GM18951 (cell line): ENCODE data around the gene CFDP1.
"Not testable (repeated sequence)": the region's sequence is repeated elsewhere in the genome, so short reads cannot be mapped to it uniquely, and the experiment has no call there.

Experiments used
- POLR2A ChIP-seq: IDR thresholded peaks from 4 replicates; pipeline ENCODE4 v1.6.1; 2011; ENCODE audit warnings: mild to moderate bottlenecking; ENCODE audit not compliant: insufficient read length, insufficient read depth; ENCODE audit errors: extremely low read depth
- in situ Hi-C: fragments of 300-500 bp; cut with MboI; formaldehyde crosslinking; loops from one replicate; pipeline ENCODE4 v1.12.0; 2022; ENCODE audit warnings: low sequenced_read_pairs, mixed read lengths, inconsistent platforms; ENCODE audit not compliant: unreplicated experiment

CFDP1 gene

GRCh38 chr16:75466760-75467159 lies 33.5 kb upstream of the CFDP1 start:
- TF ChIP-seq POLR2A = no peak
- in situ Hi-C loops = no loop called here

DNA sequence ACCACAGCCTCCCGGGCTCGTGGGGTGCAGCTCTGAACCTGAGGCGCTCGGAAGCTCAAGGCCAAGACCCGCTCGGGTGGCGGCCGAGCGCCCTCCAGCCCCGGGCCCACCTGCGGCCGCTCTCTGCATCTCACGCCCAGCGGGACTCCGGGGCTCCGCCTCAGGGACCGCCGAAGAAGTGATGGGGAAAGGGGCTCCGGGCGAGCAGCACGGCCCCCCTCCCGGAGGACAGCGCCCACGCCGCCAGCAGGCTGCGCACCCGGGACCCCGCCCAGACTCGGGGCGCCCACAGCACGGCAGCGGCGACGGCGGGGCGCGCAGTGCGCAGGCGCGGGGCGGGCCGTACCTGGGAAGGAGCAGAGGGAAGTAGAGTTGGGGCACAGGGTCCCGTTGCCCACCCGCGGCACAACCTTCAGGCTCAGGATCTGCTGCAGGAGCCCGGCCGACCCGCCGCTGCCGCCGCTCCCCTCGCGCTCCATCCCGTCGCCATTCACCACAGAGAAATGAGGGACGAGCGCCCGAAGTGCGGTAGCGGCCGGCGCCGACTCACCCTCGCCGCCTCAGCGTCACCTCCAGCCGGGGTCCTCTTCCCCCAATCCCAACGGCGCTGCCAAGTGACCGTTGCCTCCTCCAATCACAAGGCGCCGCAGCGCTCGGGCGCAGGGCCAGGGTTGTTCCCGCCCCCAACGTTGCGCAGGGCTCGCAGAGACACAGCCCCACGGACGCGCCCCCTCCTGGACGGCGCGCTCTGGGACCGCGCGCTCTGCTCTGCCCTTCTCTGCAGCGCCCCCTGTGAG lies 31.0 kb upstream of the CFDP1 start, which contains the start of gene TMEM170A:
Gene TMEM170A (minus strand): TSS at position 568 of the 797 bp plus-strand sequence. CDS start 89 bp downstream, at position 479.
- peak; percentile 99 for TF ChIP-seq POLR2A
- in situ Hi-C loops = no loop called here

DNA sequence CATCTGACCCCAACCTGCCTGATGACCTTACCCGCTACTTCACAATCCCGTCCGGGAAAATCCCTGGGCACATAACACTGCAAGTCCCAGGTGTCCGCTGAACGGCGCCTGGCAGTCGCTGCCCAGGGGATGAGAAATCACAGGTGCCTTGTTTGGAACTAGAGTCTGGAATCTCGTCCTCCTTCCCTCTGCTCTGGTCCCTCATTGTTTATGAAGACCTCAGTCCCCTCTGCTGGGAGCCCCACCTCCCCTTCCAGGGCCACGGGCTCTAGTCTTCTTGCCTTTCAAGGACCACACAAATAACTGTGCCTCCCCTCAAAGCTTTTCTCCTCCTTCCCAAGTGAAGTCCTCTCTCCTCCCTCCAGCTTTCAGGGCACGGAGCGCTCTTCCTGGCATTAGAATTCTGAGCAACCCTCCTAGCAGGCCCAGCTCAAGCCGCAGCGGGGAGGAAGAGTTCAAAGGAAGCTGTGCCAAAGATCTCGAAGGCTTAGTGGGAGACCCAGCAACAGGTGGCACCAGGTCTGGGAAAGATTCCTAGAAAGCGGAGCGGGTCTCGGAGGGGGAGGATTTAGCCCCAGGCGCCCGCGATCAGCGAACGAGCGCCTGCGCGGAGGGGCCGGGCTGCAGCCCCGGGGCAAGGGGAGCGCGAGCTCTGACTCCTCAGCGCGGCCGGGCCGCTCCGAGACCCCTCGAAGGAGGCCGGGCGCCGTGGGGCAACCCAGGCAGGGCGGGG lies 30.3 kb upstream of the CFDP1 start:
- in situ Hi-C loops = not testable (repeated sequence)

- in situ Hi-C loops = no loop called here
Observed at GRCh38 chr16:75462806-75463205, 29.5 kb upstream of the CFDP1 start.

GRCh38 chr16:75461575-75461974 lies 28.3 kb upstream of the CFDP1 start:
- in situ Hi-C loops = no loop called here
- TF ChIP-seq POLR2A = no peak

More at GRCh38 chr16:75462806-75463205, 29.5 kb upstream of the CFDP1 start:
- TF ChIP-seq POLR2A = no peak

DNA sequence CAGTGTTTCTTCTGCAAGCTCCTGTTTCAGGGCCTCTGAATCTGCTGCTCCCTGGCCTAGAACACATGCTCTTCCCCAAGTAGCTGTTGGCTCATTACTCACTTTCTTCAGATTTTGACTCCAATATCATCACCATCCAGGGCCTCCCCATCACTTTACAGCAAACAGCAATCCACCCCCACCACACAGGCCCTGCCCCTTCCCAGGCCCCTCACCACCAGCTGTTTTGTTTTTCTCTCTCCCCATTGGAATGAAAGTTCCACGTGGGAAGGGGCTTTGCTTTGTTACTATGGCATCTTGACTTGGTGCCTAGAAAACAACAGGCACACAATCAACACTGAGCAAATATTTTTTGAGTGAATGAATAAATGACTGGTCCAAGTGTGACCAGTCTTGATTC lies 27.1 kb upstream of the CFDP1 start:
- TF ChIP-seq POLR2A = no peak
- in situ Hi-C loops = no loop called here

DNA sequence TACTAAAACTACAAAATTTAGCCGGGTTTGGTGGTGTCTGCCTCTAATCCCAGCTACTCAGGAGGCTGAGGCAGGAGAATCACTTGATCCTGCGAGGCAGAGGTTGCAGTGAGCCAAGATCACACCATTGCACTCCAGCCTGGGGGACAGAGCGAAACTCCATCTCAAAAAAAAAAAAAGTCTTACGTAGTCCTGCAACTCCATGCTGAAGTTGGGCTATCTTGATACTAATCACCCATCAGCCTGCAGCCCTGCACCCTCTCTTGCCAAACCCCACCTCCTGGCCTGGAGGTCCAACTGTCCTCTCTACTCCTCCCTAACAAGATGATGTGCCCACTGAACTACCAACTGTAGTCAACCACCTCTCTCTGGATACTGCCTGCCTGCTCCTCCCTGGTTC lies 26.4 kb upstream of the CFDP1 start:
- TF ChIP-seq POLR2A = no peak
- in situ Hi-C loops = no loop called here

- TF ChIP-seq POLR2A = no peak
- in situ Hi-C loops = no loop called here
Observed at GRCh38 chr16:75458439-75458838, 25.1 kb upstream of the CFDP1 start.

GRCh38 chr16:75458029-75458428 lies 24.7 kb upstream of the CFDP1 start:
- no peak for TF ChIP-seq POLR2A
- in situ Hi-C loops = no loop called here

DNA sequence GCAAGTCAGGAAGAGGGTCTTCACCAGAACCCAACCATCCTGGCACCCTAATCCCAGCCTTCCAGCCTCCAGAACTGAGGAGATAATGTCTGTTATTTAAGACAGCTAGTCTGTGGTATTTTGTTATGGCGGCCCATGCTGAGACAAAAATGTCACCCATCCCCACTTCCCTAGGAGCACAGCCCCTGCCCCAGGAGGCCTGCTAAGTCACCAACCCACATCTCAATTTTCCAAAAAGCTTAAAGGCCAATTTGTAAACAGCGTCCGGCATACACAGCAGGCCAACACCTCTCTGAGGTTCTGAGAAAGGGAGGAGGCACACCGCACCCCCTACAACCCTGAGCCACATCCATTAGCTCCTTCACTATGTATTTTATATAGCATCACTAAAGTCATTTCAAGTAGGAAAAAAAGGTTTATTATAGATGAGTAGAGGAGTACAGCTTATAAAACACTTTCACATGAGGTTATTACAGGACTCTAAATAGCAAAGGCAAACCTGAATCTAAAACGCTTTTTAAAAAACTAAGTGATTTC lies 24.2 kb upstream of the CFDP1 start:
- no peak for TF ChIP-seq POLR2A
- in situ Hi-C loops = no loop called here

GRCh38 chr16:75456971-75457370 lies 23.7 kb upstream of the CFDP1 start:
- TF ChIP-seq POLR2A = no peak
- in situ Hi-C loops = no loop called here

GRCh38 chr16:75456486-75456885 lies 23.2 kb upstream of the CFDP1 start:
- in situ Hi-C loops = not testable (repeated sequence)

GRCh38 chr16:75455677-75456076 lies 22.4 kb upstream of the CFDP1 start:
- in situ Hi-C loops = no loop called here

More at GRCh38 chr16:75455677-75456076, 22.4 kb upstream of the CFDP1 start:
- TF ChIP-seq POLR2A = no peak
